ENCODE results near the gene MNAT1. TPM values are rescaled to one million over a fixed set of nuclear protein-coding genes. Genes with fewer than 3 reads are reported as not detected.

The MNAT1 gene
- total RNA-seq, 1 experiment from 2014 or later: 95.7 TPM

DNA sequence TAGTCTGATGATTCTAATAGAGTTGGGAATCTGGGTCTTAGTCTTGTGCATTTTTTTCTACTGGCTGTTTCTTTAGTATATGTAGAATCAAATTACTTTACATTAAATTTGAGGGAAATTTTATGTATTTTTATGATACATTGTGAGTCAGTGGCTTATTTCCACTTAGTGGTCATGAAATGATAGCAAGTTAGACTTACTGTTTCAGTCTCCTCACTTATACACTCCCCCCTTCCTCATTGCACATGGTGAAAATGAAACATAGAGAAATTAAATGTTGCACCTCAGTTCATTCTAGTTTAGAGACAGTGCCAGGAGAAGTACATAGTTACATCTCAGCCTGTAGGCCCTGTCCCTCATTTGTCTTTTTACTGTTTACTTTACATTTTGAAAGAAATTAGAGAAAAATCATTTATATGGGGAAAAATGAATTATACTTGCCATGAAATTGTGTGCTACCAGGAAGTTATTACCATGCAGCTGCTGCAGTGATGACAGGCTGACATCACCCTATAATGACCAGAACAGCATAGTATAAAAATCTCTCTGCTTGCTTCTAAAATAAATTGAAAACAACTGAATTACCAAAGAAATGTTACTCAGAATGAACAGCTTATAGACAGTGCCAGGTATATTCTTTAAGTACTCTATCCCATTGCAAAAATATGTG, 133.1 kb downstream of the MNAT1 start:
- Histone ChIP-seq H2AFZ (ENCODE audit: low read length) (no peak overlapping the region), H3K9ac (ENCODE audit: low read length) (no peak overlapping the region), H3K9me2 (replicated peaks; ENCODE audit: low read length) (no peaks in the 10 kb centered on the region), H3K36me3 (ENCODE audit: low read depth, low read length) (no peaks in the 10 kb centered on the region), H3K4me3 (ENCODE audit: low read length) (no peak overlapping the region), H3K4me2 (ENCODE audit: low read length) (peak overlapping the region; percentile 29), H3K4me1 (ENCODE audit: insufficient read depth, low read length) (peaks cover 17% of the 10 kb centered on the region), H3K9me3 (ENCODE audit: low read length) (no peaks in the 10 kb centered on the region), H3K79me2 (ENCODE audit: low read length) (0 out of 2 replicates have a peak, but pooled peaks cover 5% of the 10 kb centered on the region), H3F3A (ENCODE audit: low read length, unreplicated experiment) (no peaks in the 10 kb centered on the region), H4K20me1 (ENCODE audit: low read length) (no peaks in the 10 kb centered on the region), H3K27ac (ENCODE audit: low read length) (peak overlapping the region; percentile 2; the same call in 1 of the 2 replicates), H3K27me3 (ENCODE audit: low read length) (no peaks in the 10 kb centered on the region)
- ATAC-seq: peak; percentile 97
- ChIA-PET CTCF (no interaction called here), POLR2A (ENCODE audit: unreplicated experiment) (no interaction called here)
- no peak for TF ChIP-seq EZH2phosphoT487 (IDR thresholded peaks at IDR 0.05; ENCODE audit: borderline replicate concordance, low read length)
- TF ChIP-seq, protein P1, sequence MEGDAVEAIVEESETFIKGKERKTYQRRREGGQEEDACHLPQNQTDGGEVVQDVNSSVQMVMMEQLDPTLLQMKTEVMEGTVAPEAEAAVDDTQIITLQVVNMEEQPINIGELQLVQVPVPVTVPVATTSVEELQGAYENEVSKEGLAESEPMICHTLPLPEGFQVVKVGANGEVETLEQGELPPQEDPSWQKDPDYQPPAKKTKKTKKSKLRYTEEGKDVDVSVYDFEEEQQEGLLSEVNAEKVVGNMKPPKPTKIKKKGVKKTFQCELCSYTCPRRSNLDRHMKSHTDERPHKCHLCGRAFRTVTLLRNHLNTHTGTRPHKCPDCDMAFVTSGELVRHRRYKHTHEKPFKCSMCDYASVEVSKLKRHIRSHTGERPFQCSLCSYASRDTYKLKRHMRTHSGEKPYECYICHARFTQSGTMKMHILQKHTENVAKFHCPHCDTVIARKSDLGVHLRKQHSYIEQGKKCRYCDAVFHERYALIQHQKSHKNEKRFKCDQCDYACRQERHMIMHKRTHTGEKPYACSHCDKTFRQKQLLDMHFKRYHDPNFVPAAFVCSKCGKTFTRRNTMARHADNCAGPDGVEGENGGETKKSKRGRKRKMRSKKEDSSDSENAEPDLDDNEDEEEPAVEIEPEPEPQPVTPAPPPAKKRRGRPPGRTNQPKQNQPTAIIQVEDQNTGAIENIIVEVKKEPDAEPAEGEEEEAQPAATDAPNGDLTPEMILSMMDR (conservative IDR thresholded peaks at IDR 0.05; ENCODE audit: low read depth, low read length): no peak
- no peak for TF ChIP-seq EZH2 (IDR thresholded peaks at IDR 0.05; ENCODE audit: low read length, unreplicated experiment)
- peak; percentile 78 for DNase-seq
- intact Hi-C loops (cut with micrococcal nuclease): no loop called here
- BruUV-seq (replicated peaks): no TSS peak

DNA sequence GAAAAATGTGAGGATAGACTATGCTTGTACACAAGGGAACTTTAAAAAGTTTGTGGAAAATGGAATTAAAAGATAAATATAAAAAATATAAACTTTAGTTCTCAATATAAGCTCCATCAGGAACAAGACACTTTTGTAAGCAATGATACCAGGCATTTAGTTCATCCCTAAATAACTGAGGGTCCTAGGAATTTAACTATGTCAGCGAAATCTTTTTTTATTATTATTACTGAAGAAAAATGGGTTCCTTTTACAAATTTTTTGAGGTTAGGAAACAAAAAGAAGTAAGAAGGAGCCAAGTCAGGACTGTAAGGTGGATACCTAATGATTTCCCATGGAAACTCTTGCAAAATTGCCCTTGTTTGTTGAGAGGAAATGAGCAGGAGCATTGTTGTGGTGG, 143.6 kb downstream of the MNAT1 start:
- ATAC-seq: no peak

DNA sequence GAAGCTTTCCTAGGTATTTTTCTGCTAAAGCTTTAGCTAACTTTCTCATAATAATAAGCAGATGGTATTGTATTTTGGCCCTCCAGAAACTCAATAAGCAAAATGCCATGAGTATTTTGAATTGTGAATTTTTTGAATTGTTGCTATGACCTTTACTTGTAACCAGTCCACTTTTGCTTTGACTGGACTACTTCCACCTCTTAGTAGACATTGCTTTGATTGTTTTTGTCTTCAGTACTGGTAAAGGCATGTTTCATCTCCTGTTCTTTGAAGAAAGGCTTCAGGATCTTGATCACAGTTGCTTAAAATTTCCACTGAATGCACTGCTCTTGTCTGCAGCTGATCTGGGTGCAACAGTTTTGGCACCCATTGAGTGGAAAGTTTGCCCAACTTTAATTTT, 144.0 kb downstream of the MNAT1 start:
- TF ChIP-seq, protein P1 (conservative IDR thresholded peaks at IDR 0.05; ENCODE audit: low read depth, low read length): no peak
- no peak for TF ChIP-seq EZH2 (IDR thresholded peaks at IDR 0.05; ENCODE audit: low read length, unreplicated experiment)
- no peak for TF ChIP-seq EZH2phosphoT487 (IDR thresholded peaks at IDR 0.05; ENCODE audit: borderline replicate concordance, low read length)
- ChIA-PET POLR2A (ENCODE audit: unreplicated experiment) (no interaction called here), CTCF (no interaction called here)
- no TSS peak for BruUV-seq (replicated peaks)
- no peaks in the 10 kb centered on the region for H3K79me2 ChIP-seq (ENCODE audit: low read length)
- H3K27me3 ChIP-seq (ENCODE audit: low read length): no peaks in the 10 kb centered on the region
- H3K4me1 ChIP-seq (ENCODE audit: insufficient read depth, low read length): no peaks in the 10 kb centered on the region
- no peaks in the 10 kb centered on the region for H3K9me2 ChIP-seq (replicated peaks; ENCODE audit: low read length)
- no peak for DNase-seq
- H2AFZ ChIP-seq (ENCODE audit: low read length): no peak overlapping the region
- no peak overlapping the region for H3K27ac ChIP-seq (ENCODE audit: low read length)
- H3K4me2 ChIP-seq (ENCODE audit: low read length): no peak overlapping the region
- H4K20me1 ChIP-seq (ENCODE audit: low read length): no peaks in the 10 kb centered on the region
- H3K9me3 ChIP-seq (ENCODE audit: low read length): no peaks in the 10 kb centered on the region; the same call in 1 of the 2 replicates
- no peaks in the 10 kb centered on the region for H3F3A ChIP-seq (ENCODE audit: low read length, unreplicated experiment)
- intact Hi-C loops (cut with micrococcal nuclease): no loop called here
- ATAC-seq: no peak
- H3K36me3 ChIP-seq (ENCODE audit: low read depth, low read length): peaks cover 19% of the 10 kb centered on the region
- no peak overlapping the region for H3K9ac ChIP-seq (ENCODE audit: low read length)
- no peak overlapping the region for H3K4me3 ChIP-seq (ENCODE audit: low read length)

More for the DNA sequence above, 143.6 kb downstream of the MNAT1 start:
- no peaks in the 10 kb centered on the region for H3K4me1 ChIP-seq (ENCODE audit: insufficient read depth, low read length)
- ChIA-PET CTCF (no interaction called here), POLR2A (ENCODE audit: unreplicated experiment) (no interaction called here)
- no peaks in the 10 kb centered on the region for H3K79me2 ChIP-seq (ENCODE audit: low read length)
- intact Hi-C loops (cut with micrococcal nuclease): no loop called here
- no peaks in the 10 kb centered on the region for H3F3A ChIP-seq (ENCODE audit: low read length, unreplicated experiment)
- no peak overlapping the region for H3K9ac ChIP-seq (ENCODE audit: low read length)
- H3K4me2 ChIP-seq (ENCODE audit: low read length): no peak overlapping the region
- no peaks in the 10 kb centered on the region for H3K9me3 ChIP-seq (ENCODE audit: low read length)
- no peaks in the 10 kb centered on the region for H3K9me2 ChIP-seq (replicated peaks; ENCODE audit: low read length)
- H3K36me3 ChIP-seq (ENCODE audit: low read depth, low read length): peaks cover 16% of the 10 kb centered on the region
- TF ChIP-seq EZH2 (IDR thresholded peaks at IDR 0.05; ENCODE audit: low read length, unreplicated experiment) (no peak), EZH2phosphoT487 (IDR thresholded peaks at IDR 0.05; ENCODE audit: borderline replicate concordance, low read length) (no peak)
- TF ChIP-seq, protein P1 (conservative IDR thresholded peaks at IDR 0.05; ENCODE audit: low read depth, low read length): no peak
- H3K27me3 ChIP-seq (ENCODE audit: low read length): no peaks in the 10 kb centered on the region
- BruUV-seq (replicated peaks): no TSS peak
- no peaks in the 10 kb centered on the region for H4K20me1 ChIP-seq (ENCODE audit: low read length)
- H3K4me3 ChIP-seq (ENCODE audit: low read length): no peak overlapping the region
- H3K27ac ChIP-seq (ENCODE audit: low read length): no peak overlapping the region
- no peak for DNase-seq
- no peak overlapping the region for H2AFZ ChIP-seq (ENCODE audit: low read length)

Measured in PC-3 (cell line).